MM.1S (cell line): ENCODE results near the gene DMPK.

ENCODE experiments used
- DNase-seq: peaks from one replicate; pipeline ENCODE4 v3.0.0-alpha.2; 2015
- H2AFZ ChIP-seq: fragments of 300-600 bp; sonication (generic); 2 replicates; pipeline ENCODE4 v1.6.0; 2016; ENCODE audit warnings: antibody characterized with exemption, low read length
- H3F3A ChIP-seq: fragments of 300-600 bp; sonication (generic); 2 replicates; pipeline ENCODE4 v1.6.1; 2016; ENCODE audit warnings: mild to moderate bottlenecking, antibody characterized with exemption, low read length, moderate library complexity, mixed read lengths; ENCODE audit not compliant: insufficient read depth
- H3K27ac ChIP-seq: fragments of 300-600 bp; sonication (generic); 2 replicates; pipeline ENCODE4 v1.5.1; 2016; ENCODE audit warnings: mild to moderate bottlenecking, low read length
- H3K27me3 ChIP-seq: fragments of 300-600 bp; sonication (generic); replicated peaks from 2 replicates; pipeline ENCODE4 v1.6.0; 2016; ENCODE audit warnings: low read length; ENCODE audit not compliant: insufficient read depth
- H3K36me3 ChIP-seq: fragments of 300-600 bp; sonication (generic); replicated peaks from 2 replicates; pipeline ENCODE4 v1.6.1; 2016; ENCODE audit warnings: mild to moderate bottlenecking, low read length, mixed read lengths; ENCODE audit not compliant: insufficient read depth
- H3K4me1 ChIP-seq: fragments of 300-600 bp; sonication (generic); 2 replicates; pipeline ENCODE4 v1.6.1; 2016; ENCODE audit warnings: low read length, mixed read lengths
- H3K4me2 ChIP-seq: fragments of 300-600 bp; sonication (generic); 2 replicates; pipeline ENCODE4 v1.6.0; 2016; ENCODE audit warnings: low read depth, low read length
- H3K4me3 ChIP-seq: fragments of 300-600 bp; sonication (generic); 2 replicates; pipeline ENCODE4 v1.5.1; 2016; ENCODE audit warnings: low read length, mixed read lengths
- H3K79me2 ChIP-seq: fragments of 300-600 bp; sonication (generic); 2 replicates; pipeline ENCODE4 v1.6.1; 2016; ENCODE audit warnings: mixed run types, low read length, mixed read lengths
- H3K9ac ChIP-seq: fragments of 300-600 bp; sonication (generic); 2 replicates; pipeline ENCODE4 v1.6.1; 2016; ENCODE audit warnings: low read length, mixed read lengths
- H3K9me2 ChIP-seq: fragments of 300-600 bp; sonication (generic); replicated peaks from 2 replicates; pipeline ENCODE4 v1.6.1; 2016; ENCODE audit warnings: mild to moderate bottlenecking, low read length, mixed read lengths; ENCODE audit not compliant: insufficient read depth
- H3K9me3 ChIP-seq: fragments of 300-600 bp; sonication (generic); replicated peaks from 2 replicates; pipeline ENCODE4 v1.6.1; 2016; ENCODE audit warnings: mild to moderate bottlenecking, low read length, mixed read lengths; ENCODE audit not compliant: insufficient read depth
- H4K20me1 ChIP-seq: fragments of 300-600 bp; sonication (generic); 2 replicates; pipeline ENCODE4 v1.6.1; 2016; ENCODE audit warnings: mild to moderate bottlenecking, low read length, moderate library complexity, mixed read lengths; ENCODE audit not compliant: insufficient read depth
- CTCF ChIP-seq: fragments of 300-600 bp; sonication (generic); IDR thresholded peaks from 2 replicates; pipeline ENCODE4 v1.5.1; 2016; ENCODE audit warnings: antibody characterized with exemption, low read length, mixed read lengths
- EZH2 ChIP-seq: fragments of 300-600 bp; sonication (generic); optimal IDR thresholded peaks from 2 replicates; pipeline ENCODE3; 2017; ENCODE audit warnings: low read depth, mild to moderate bottlenecking, antibody characterized with exemption, low read length, mixed read lengths

Gene DMPK

GRCh38 chr19:45771311-45771933, 10.9 kb downstream of the DMPK start:
- Histone ChIP-seq H3K9ac (no peak overlapping the region; the same call in 1 of the 2 replicates), H2AFZ (no peak overlapping the region), H3K36me3 (no peaks in the 10 kb centered on the region), H3K4me3 (peak overlapping the region; percentile 59), H3K4me1 (peaks cover 5% of the 10 kb centered on the region), H3K9me2 (no peaks in the 10 kb centered on the region), H3K4me2 (peak overlapping the region; percentile 96; the same call in 1 of the 2 replicates), H3K79me2 (no peaks in the 10 kb centered on the region), H4K20me1 (no peaks in the 10 kb centered on the region), H3K27ac (no peak overlapping the region), H3F3A (peaks cover 14% of the 10 kb centered on the region), H3K27me3 (peaks cover 13% of the 10 kb centered on the region; the same call in 1 of the 2 replicates), H3K9me3 (no peaks in the 10 kb centered on the region)
- TF ChIP-seq EZH2 (no peak), CTCF (no peak)
- DNase-seq: no peak

- peaks cover 14% of the 10 kb centered on the region for H3F3A ChIP-seq
- peak overlapping the region; percentile 64 for H3K9ac ChIP-seq
- peak overlapping the region; percentile 83 for H2AFZ ChIP-seq
- H3K4me2 ChIP-seq: peak overlapping the region; percentile 96
- peak overlapping the region; percentile 76; the same call in 1 of the 2 replicates for H3K27ac ChIP-seq
- H3K9me2 ChIP-seq: no peaks in the 10 kb centered on the region
- H4K20me1 ChIP-seq: no peaks in the 10 kb centered on the region
- H3K27me3 ChIP-seq: peaks cover 13% of the 10 kb centered on the region; the same call in 1 of the 2 replicates
- H3K79me2 ChIP-seq: no peaks in the 10 kb centered on the region
- peak; percentile 97 for DNase-seq
- no peaks in the 10 kb centered on the region for H3K9me3 ChIP-seq
- H3K4me1 ChIP-seq: peaks cover 5% of the 10 kb centered on the region
- H3K36me3 ChIP-seq: no peaks in the 10 kb centered on the region
- H3K4me3 ChIP-seq: peak overlapping the region; percentile 67
- TF ChIP-seq EZH2: no peak
- peak; percentile 88 for TF ChIP-seq CTCF
Measured at GRCh38 chr19:45770192-45771101, 11.8 kb downstream of the DMPK start.

DNA sequence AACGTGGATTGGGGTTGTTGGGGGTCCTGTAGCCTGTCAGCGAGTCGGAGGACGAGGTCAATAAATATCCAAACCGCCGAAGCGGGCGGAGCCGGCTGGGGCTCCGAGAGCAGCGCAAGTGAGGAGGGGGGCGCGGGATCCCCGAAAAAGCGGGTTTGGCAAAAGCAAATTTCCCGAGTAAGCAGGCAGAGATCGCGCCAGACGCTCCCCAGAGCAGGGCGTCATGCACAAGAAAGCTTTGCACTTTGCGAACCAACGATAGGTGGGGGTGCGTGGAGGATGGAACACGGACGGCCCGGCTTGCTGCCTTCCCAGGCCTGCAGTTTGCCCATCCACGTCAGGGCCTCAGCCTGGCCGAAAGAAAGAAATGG, 12.5 kb downstream of the DMPK start:
- peak; percentile 44 for DNase-seq

More for the DNA sequence above, 12.5 kb downstream of the DMPK start:
- Histone ChIP-seq H3K36me3 (no peaks in the 10 kb centered on the region), H3K9me2 (no peaks in the 10 kb centered on the region), H4K20me1 (no peaks in the 10 kb centered on the region), H3K4me2 (peak overlapping the region; percentile 96), H3K9me3 (no peaks in the 10 kb centered on the region), H3K4me1 (peaks cover 5% of the 10 kb centered on the region), H3K27me3 (peaks cover 13% of the 10 kb centered on the region; the same call in 1 of the 2 replicates), H3F3A (peaks cover 14% of the 10 kb centered on the region), H3K9ac (peak overlapping the region; percentile 64; the same call in 1 of the 2 replicates), H3K4me3 (peak overlapping the region; percentile 67), H2AFZ (peak overlapping the region; percentile 83), H3K79me2 (no peaks in the 10 kb centered on the region), H3K27ac (peak overlapping the region; percentile 76; the same call in 1 of the 2 replicates)
- no peak for TF ChIP-seq CTCF
